DND-41 (cell line): ENCODE measurements around the gene ZBTB8A.

Experiments
- EZH2 ChIP-seq: IDR thresholded peaks from 3 replicates; pipeline ENCODE4 v1.6.1; 2012; ENCODE audit warnings: borderline replicate concordance, low read depth, mild to moderate bottlenecking, moderate library complexity, low read length, inconsistent platforms; ENCODE audit not compliant: severe bottlenecking
- TF ChIP-seq, protein P1 (sequence below): IDR thresholded peaks from 2 replicates; pipeline ENCODE4 v1.5.1; 2012; ENCODE audit warnings: borderline replicate concordance, low read length, moderate library complexity, mild to moderate bottlenecking; ENCODE audit not compliant: poor library complexity, severe bottlenecking; ENCODE audit errors: extremely low read depth

DNA sequence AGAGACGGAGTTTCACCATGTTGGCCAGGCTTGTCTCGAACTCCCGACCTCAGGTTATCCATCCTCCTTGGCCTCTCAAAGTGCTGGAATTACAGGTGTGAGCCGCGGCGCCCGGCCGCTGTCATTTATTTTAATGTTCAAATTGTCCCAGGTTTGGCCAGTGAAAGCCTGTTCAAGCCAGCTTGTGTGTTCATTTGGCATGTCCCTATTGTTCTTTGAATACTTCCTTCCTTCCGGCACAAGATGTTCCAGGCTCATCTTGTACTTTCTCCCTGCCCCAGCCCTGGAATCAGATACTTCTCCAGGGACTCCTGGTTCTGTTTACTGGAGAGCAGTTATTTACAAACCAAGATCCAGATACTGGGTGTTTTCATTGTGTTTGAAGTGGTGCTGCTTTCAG lies 37.4 kb upstream of the ZBTB8A start:
- TF ChIP-seq, protein P1, sequence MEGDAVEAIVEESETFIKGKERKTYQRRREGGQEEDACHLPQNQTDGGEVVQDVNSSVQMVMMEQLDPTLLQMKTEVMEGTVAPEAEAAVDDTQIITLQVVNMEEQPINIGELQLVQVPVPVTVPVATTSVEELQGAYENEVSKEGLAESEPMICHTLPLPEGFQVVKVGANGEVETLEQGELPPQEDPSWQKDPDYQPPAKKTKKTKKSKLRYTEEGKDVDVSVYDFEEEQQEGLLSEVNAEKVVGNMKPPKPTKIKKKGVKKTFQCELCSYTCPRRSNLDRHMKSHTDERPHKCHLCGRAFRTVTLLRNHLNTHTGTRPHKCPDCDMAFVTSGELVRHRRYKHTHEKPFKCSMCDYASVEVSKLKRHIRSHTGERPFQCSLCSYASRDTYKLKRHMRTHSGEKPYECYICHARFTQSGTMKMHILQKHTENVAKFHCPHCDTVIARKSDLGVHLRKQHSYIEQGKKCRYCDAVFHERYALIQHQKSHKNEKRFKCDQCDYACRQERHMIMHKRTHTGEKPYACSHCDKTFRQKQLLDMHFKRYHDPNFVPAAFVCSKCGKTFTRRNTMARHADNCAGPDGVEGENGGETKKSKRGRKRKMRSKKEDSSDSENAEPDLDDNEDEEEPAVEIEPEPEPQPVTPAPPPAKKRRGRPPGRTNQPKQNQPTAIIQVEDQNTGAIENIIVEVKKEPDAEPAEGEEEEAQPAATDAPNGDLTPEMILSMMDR, result no peak
- no peak for TF ChIP-seq EZH2
